K562 (cell line): ENCODE results near the gene PANK2. TPM values are rescaled to one million over a fixed set of nuclear protein-coding genes. Genes with fewer than 3 reads are reported as not detected.

Source experiments
- ARID3A ChIP-seq: IDR thresholded peaks from 2 replicates; pipeline ENCODE4 v1.6.1; 2012; ENCODE audit warnings: low read depth, low read length, improper control_type of control experiment, borderline replicate concordance
- ATF4 ChIP-seq: fragments of 450-650 bp; formaldehyde crosslinking; IDR thresholded peaks from 2 replicates; pipeline ENCODE4 v1.4.0; 2022; ENCODE audit warnings: mild to moderate bottlenecking, moderate library complexity
- CBX2 ChIP-seq: fragments of 200-600 bp; sonication (generic); IDR thresholded peaks from one replicate; pipeline ENCODE4 v1.6.1; 2012; ENCODE audit warnings: mild to moderate bottlenecking, low read length, inconsistent platforms; ENCODE audit not compliant: insufficient read depth, poor library complexity, severe bottlenecking
- GTF2E2 ChIP-seq: fragments of 200-800 bp; sonication (Bioruptor generic); IDR thresholded peaks from 2 replicates; pipeline ENCODE4 v1.6.1; 2016; ENCODE audit warnings: missing genetic modification characterization, missing compliant biosample characterization
- ILF3 ChIP-seq: fragments of 450-650 bp; IDR thresholded peaks from 2 replicates; pipeline ENCODE4 v1.6.1; 2018; ENCODE audit warnings: antibody characterized with exemption, mild to moderate bottlenecking, moderate library complexity, borderline replicate concordance
- KHSRP ChIP-seq: fragments of 450-650 bp; IDR thresholded peaks from 2 replicates; pipeline ENCODE4 v1.6.1; 2017
- MITF ChIP-seq: IDR thresholded peaks from 2 replicates; pipeline ENCODE4 v1.6.1; 2014; ENCODE audit warnings: antibody characterized with exemption
- MTF1 ChIP-seq: fragments of 250-450 bp; sonication (Bioruptor Pico); IDR thresholded peaks from 2 replicates; pipeline ENCODE4 v1.9.0; 2021; ENCODE audit warnings: moderate library complexity, mild to moderate bottlenecking, inconsistent platforms, borderline replicate concordance
- NFIC ChIP-seq: fragments of 450-650 bp; IDR thresholded peaks from 2 replicates; pipeline ENCODE4 v1.6.1; 2017; ENCODE audit warnings: mild to moderate bottlenecking, inconsistent platforms
- NR2C1 ChIP-seq, 2 experiments: fragments of 450-650 bp; IDR thresholded peaks; 2 replicates each; pipeline ENCODE4 v1.6.1; 2017; ENCODE audit warnings: mild to moderate bottlenecking in 2 of 2, antibody characterized with exemption in 1 of 2, inconsistent platforms in 1 of 2, missing compliant biosample characterization in 1 of 2, missing genetic modification characterization in 1 of 2
- PCBP2 ChIP-seq: fragments of 200-400 bp; formaldehyde crosslinking; IDR thresholded peaks from 2 replicates; pipeline ENCODE4 v1.6.1; 2018; ENCODE audit warnings: low read length, low read depth, mild to moderate bottlenecking, moderate library complexity; ENCODE audit not compliant: poor library complexity, severe bottlenecking
- POLR2H ChIP-seq: IDR thresholded peaks from 2 replicates; pipeline ENCODE4 v1.6.1; 2016; ENCODE audit warnings: missing genetic modification characterization, low read depth, mild to moderate bottlenecking, control low read depth, missing compliant biosample characterization, moderate library complexity
- POLR3G ChIP-seq: IDR thresholded peaks from 2 replicates; pipeline ENCODE4 v1.6.1; 2011; ENCODE audit not compliant: insufficient read length, insufficient replicate concordance; ENCODE audit errors: extremely low read depth
- RBFOX2 ChIP-seq: fragments of 200-400 bp; formaldehyde crosslinking; IDR thresholded peaks from 2 replicates; pipeline ENCODE4 v1.6.1; 2017; ENCODE audit warnings: low read depth, mild to moderate bottlenecking, low read length, moderate library complexity
- RBM17 ChIP-seq: fragments of 200-400 bp; formaldehyde crosslinking; IDR thresholded peaks from 2 replicates; pipeline ENCODE4 v1.6.1; 2017; ENCODE audit warnings: low read depth, mild to moderate bottlenecking, low read length, borderline replicate concordance
- RFX7 ChIP-seq: fragments of 250-450 bp; sonication (Bioruptor Pico); IDR thresholded peaks from 2 replicates; pipeline ENCODE4 v1.5.1; 2021; ENCODE audit warnings: mild to moderate bottlenecking
- SUPT5H ChIP-seq: fragments of 450-650 bp; IDR thresholded peaks from 2 replicates; pipeline ENCODE4 v1.6.1; 2016
- U2AF2 ChIP-seq: fragments of 200-400 bp; formaldehyde crosslinking; optimal IDR thresholded peaks from 2 replicates; pipeline ENCODE3; 2017; ENCODE audit warnings: low read depth, mild to moderate bottlenecking, low read length
- ZBED1 ChIP-seq: IDR thresholded peaks from 2 replicates; pipeline ENCODE4 v1.6.1; 2014
- ZFP91 ChIP-seq: sonication (generic); formaldehyde crosslinking; IDR thresholded peaks from 2 replicates; pipeline ENCODE4 v1.8.0; 2022; ENCODE audit warnings: mild to moderate bottlenecking, missing genetic modification reagents
- ZNF586 ChIP-seq: fragments of 450-650 bp; formaldehyde crosslinking; conservative IDR thresholded peaks from 2 replicates; pipeline ENCODE4 v1.4.0; 2020; ENCODE audit warnings: mild to moderate bottlenecking, moderate library complexity
- polyA plus RNA-seq, 8 experiments: library from polyadenylated mRNA; depleted of rRNA in 4 of 8; stranded (reverse) in 5 of 8; unstranded in 3 of 8; fragments of >200 nt; fragmentation: Nextera tagmentation in 2 of 8; fragmentation: Illumina TruSeq in 1 of 8; extraction: Ambion mirVana in 2 of 8; extraction: Trizol in 1 of 8; gene quantifications; 2 replicates each; pipeline versions ENCODE4 v1.2.1 to v1.2.3, GENCODE V29; 2011 to 2014; ENCODE audit warnings: inconsistent platforms in 1 of 8, missing spikeins in 1 of 8
- total RNA-seq, 7 experiments: library from RNA; depleted of rRNA in 6 of 7; stranded (reverse); fragments of >200 nt in 6 of 7; fragmentation: Illumina TruSeq in 2 of 7; extraction: Trizol in 2 of 7; gene quantifications; 2 replicates each; pipeline versions ENCODE4 v1.2.1 to v1.2.3, GENCODE V29; 2011 to 2021; ENCODE audit warnings: low replicate concordance in 1 of 7
- TF ChIP-seq, protein P1 (sequence below): fragments of 450-650 bp; IDR thresholded peaks from 2 replicates; pipeline ENCODE4 v1.6.1; 2018; ENCODE audit warnings: mild to moderate bottlenecking, low read depth; ENCODE audit not compliant: partially characterized antibody

Gene PANK2
- total and polyA plus RNA-seq, 9 of the 15 experiments (the other 6 are each of a cell fraction or from before 2014, with no cell fraction given) = 14.9 to 43.5 (median 31.4) TPM

GRCh38 chr20:3846740-3847428 is 42.3 kb upstream of the PANK2 start, which contains the start of gene MAVS (continued):
- TF ChIP-seq, protein P1, sequence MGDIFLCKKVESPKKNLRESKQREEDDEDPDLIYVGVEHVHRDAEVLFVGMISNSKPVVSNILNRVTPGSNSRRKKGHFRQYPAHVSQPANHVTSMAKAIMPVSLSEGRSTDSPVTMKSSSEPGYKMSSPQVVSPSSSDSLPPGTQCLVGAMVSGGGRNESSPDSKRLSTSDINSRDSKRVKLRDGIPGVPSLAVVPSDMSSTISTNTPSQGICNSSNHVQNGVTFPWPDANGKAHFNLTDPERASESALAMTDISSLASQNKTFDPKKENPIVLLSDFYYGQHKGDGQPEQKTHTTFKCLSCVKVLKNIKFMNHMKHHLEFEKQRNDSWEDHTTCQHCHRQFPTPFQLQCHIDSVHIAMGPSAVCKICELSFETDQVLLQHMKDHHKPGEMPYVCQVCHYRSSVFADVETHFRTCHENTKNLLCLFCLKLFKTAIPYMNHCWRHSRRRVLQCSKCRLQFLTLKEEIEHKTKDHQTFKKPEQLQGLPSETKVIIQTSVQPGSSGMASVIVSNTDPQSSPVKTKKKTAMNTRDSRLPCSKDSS = no peak
- no peak for TF ChIP-seq CBX2
- TF ChIP-seq GTF2E2 (tag) = no peak
- no peak for TF ChIP-seq NR2C1 (IDR thresholded peaks at IDR 0.05)
- TF ChIP-seq NR2C1 (tag; IDR thresholded peaks at IDR 0.05) = no peak
- no peak for TF ChIP-seq ZFP91 (CRISPR knock-in tag)
- peak; percentile 65 for TF ChIP-seq POLR2H (tag)
- TF ChIP-seq ARID3A = no peak
- TF ChIP-seq ILF3 = no peak
- no peak for TF ChIP-seq KHSRP
- TF ChIP-seq MITF = no peak
- no peak for TF ChIP-seq U2AF2
- no peak for TF ChIP-seq NFIC
- no peak for TF ChIP-seq POLR3G
- TF ChIP-seq ATF4 (CRISPR knock-in tag) = no peak
- TF ChIP-seq ZNF586 (CRISPR knock-in tag) = no peak
- TF ChIP-seq MTF1 (CRISPR knock-in tag) = no peak
- no peak for TF ChIP-seq ZBED1
- no peak for TF ChIP-seq RBM17
- TF ChIP-seq SUPT5H = peak; percentile 78
- TF ChIP-seq PCBP2 = no peak
- peak; percentile 90 for TF ChIP-seq RBFOX2
- no peak for TF ChIP-seq RFX7 (CRISPR knock-in tag)
